SK-N-MC (cell line): ENCODE measurements around the gene ZBTB21.

Experiments used
- EZH2 ChIP-seq: fragments of 200-600 bp; sonication (generic); IDR thresholded peaks from one replicate; pipeline ENCODE4 v1.6.1; 2017; ENCODE audit warnings: antibody characterized with exemption
- POLR2AphosphoS5 ChIP-seq: IDR thresholded peaks from 2 replicates; pipeline ENCODE4 v1.6.1; 2012; ENCODE audit warnings: mild to moderate bottlenecking, low read depth, low read length, borderline replicate concordance

DNA sequence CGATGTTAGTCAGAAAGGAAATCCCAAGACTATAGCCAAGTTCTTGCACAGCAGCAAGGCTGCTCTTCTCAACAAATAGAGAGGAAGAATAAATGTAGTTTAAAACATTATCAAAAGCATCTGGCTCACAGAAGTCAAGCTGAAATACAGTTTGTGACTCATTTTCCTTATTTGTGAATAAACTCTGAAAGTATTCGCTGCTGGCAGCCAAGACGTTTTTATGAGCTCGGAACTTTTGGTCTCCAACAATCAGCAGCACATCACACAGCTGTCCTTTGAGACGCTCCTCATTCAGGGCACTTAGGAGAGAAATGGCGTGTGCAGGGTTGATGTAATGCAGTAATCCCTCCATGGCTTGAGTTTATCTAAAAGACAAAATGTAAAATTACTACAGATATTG is 16.4 kb downstream of the ZBTB21 start:
- TF ChIP-seq EZH2 (no peak), POLR2AphosphoS5 (no peak)
